ENCODE measurements around the gene ATP8B3.
A peak's percentile ranks its signal among the peaks of the same experiment; 100 is the strongest.

The ATP8B3 gene

GRCh38 chr19:1849886-1850398 is 37.9 kb upstream of the ATP8B3 start:
- no peak for DNase-seq

- no peak for DNase-seq
Observed at GRCh38 chr19:1849132-1849474, 37.0 kb upstream of the ATP8B3 start.

- DNase-seq: peak; percentile 99
Observed at GRCh38 chr19:1848399-1849131, 36.5 kb upstream of the ATP8B3 start, which contains the start of gene REXO1. Gene REXO1 (minus strand): TSS chr19:1848483. CDS start chr19:1848358, 125 bp downstream.

GRCh38 chr19:1847684-1848398 is 35.8 kb upstream of the ATP8B3 start:
- no peak for DNase-seq

- no peak for DNase-seq
Observed at GRCh38 chr19:1847348-1847683, 35.2 kb upstream of the ATP8B3 start.

- DNase-seq: no peak
Observed at GRCh38 chr19:1846517-1847204, 34.6 kb upstream of the ATP8B3 start.

- DNase-seq: no peak
Observed at GRCh38 chr19:1845642-1846041, 33.6 kb upstream of the ATP8B3 start.

- no peak for DNase-seq
Observed at GRCh38 chr19:1845125-1845515, 33.0 kb upstream of the ATP8B3 start.

- no peak for DNase-seq
Observed at GRCh38 chr19:1844513-1845124, 32.5 kb upstream of the ATP8B3 start.

- no peak for DNase-seq
Observed at GRCh38 chr19:1843646-1844394, 31.7 kb upstream of the ATP8B3 start.

- no peak for DNase-seq
Observed at GRCh38 chr19:1843116-1843515, 31.0 kb upstream of the ATP8B3 start.

GRCh38 chr19:1841209-1841924 is 29.3 kb upstream of the ATP8B3 start:
- DNase-seq: no peak

- no peak for DNase-seq
Observed at GRCh38 chr19:1840541-1841115, 28.6 kb upstream of the ATP8B3 start.

GRCh38 chr19:1839658-1840540 is 27.8 kb upstream of the ATP8B3 start:
- no peak for DNase-seq

GRCh38 chr19:1837625-1838105 is 25.6 kb upstream of the ATP8B3 start:
- DNase-seq: peak; percentile 58

GRCh38 chr19:1837222-1837565 is 25.1 kb upstream of the ATP8B3 start:
- DNase-seq: no peak

GRCh38 chr19:1836458-1837221 is 24.6 kb upstream of the ATP8B3 start:
- no peak for DNase-seq

- DNase-seq: no peak
Observed at GRCh38 chr19:1833540-1833939, 21.5 kb upstream of the ATP8B3 start.

- no peak for DNase-seq
Observed at GRCh38 chr19:1832046-1832663, 20.1 kb upstream of the ATP8B3 start.

All from CD4-positive, alpha-beta T cell treated with Interleukin-17A for 4 hours (primary cell).